Measurements from ENCODE around the gene POM121L12.

GRCh38 chr7:53035499-53036412, at the start of gene POM121L12:
- TF ChIP-seq, protein P1, sequence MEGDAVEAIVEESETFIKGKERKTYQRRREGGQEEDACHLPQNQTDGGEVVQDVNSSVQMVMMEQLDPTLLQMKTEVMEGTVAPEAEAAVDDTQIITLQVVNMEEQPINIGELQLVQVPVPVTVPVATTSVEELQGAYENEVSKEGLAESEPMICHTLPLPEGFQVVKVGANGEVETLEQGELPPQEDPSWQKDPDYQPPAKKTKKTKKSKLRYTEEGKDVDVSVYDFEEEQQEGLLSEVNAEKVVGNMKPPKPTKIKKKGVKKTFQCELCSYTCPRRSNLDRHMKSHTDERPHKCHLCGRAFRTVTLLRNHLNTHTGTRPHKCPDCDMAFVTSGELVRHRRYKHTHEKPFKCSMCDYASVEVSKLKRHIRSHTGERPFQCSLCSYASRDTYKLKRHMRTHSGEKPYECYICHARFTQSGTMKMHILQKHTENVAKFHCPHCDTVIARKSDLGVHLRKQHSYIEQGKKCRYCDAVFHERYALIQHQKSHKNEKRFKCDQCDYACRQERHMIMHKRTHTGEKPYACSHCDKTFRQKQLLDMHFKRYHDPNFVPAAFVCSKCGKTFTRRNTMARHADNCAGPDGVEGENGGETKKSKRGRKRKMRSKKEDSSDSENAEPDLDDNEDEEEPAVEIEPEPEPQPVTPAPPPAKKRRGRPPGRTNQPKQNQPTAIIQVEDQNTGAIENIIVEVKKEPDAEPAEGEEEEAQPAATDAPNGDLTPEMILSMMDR (conservative IDR thresholded peaks at IDR 0.05; ENCODE audit: low read depth, low read length) = no peak
- no peak for TF ChIP-seq CEBPB (IDR thresholded peaks at IDR 0.05; ENCODE audit: low read depth, low read length)
- no peak for TF ChIP-seq RFX5 (IDR thresholded peaks at IDR 0.05; ENCODE audit: low read depth, low read length)
